GM12891 (cell line): ENCODE data around the gene FGD2.

ENCODE experiments used
- DNase-seq: peaks from one replicate; pipeline ENCODE4 v3.0.0; 2011; ENCODE audit warnings: low spot score; ENCODE audit not compliant: insufficient read length
- FAIRE-seq: peaks from 2 replicates; lab custom pipeline; 2011; peaks lifted over from hg19 to GRCh38; lab: Jason Lieb, UNC
- PAX5 ChIP-seq: IDR thresholded peaks from 2 replicates; pipeline ENCODE4 v1.6.1; 2011; ENCODE audit warnings: low read length, moderate library complexity, mild to moderate bottlenecking; ENCODE audit not compliant: insufficient read depth, severe bottlenecking
- POLR2A ChIP-seq: IDR thresholded peaks from 2 replicates; pipeline ENCODE4 v1.6.1; 2011; ENCODE audit warnings: low read depth, low read length, control low read depth
- POLR2AphosphoS5 ChIP-seq: IDR thresholded peaks from 2 replicates; pipeline ENCODE4 v1.6.1; 2011; ENCODE audit warnings: low read depth, low read length, control low read depth
- POU2F2 ChIP-seq: IDR thresholded peaks from 2 replicates; pipeline ENCODE4 v1.6.1; 2011; ENCODE audit warnings: low read depth, mild to moderate bottlenecking, control low read depth, low read length, moderate library complexity
- SPI1 ChIP-seq: IDR thresholded peaks from 2 replicates; pipeline ENCODE4 v1.6.1; 2011; ENCODE audit warnings: low read depth, low read length, control low read depth
- TAF1 ChIP-seq: IDR thresholded peaks from 2 replicates; pipeline ENCODE4 v1.6.1; 2011; ENCODE audit warnings: low read depth, low read length, control low read depth

Gene FGD2

DNA sequence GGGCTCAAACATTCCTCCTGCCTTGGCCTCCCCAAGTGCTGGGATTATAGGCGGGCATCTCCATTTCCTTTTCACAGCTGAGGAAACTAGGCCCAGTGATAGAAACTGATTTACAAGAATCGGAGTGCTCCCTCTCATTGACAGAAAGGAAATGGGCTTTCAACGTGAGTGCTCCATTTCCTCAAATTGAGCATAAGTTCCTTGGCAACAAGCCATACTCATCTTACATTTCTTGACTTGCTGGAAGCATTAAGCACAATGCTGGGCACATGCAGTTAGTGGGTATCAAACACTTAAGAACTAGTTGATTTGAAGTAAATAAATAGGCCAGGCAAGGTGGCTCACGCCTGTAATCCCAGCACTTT, 54.7 kb downstream of the FGD2 start:
- TF ChIP-seq TAF1 (no peak), SPI1 (no peak), POLR2A (no peak)
- DNase-seq (no peak), FAIRE-seq (no peak)

DNA sequence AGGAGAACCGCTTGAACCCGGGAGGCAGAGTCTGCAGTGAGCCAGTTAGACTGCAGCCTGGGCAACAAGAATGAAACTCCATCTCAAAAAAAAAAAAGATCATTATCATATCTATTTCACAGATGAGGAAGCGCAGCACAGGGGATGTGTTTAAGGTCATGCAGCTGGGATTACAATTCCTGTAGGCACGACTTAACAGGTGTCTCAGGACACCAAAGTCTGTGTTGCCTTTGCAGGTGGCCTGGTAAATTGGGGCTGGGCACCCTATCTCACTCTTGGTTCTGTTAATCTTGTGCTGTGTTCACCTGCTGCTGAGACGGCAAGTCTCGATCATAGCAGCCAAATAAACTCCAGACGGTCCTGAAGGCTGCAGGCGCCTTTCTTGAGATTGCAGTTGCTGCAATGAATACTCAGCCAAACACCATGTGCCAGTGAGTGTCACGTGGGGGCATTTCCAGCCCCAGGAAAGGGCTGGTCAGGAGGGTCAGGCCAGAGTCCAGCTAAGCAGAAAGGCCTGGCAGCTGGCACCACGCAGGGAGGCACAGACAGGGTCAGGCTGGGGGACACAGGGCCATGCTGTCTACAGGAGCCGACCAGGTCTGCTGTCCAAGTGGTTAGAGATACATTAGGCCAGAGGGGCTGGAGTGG, 55.8 kb downstream of the FGD2 start:
- no peak for DNase-seq
- FAIRE-seq: no peak
- TF ChIP-seq SPI1: no peak
- no peak for TF ChIP-seq PAX5
- TF ChIP-seq POLR2A: no peak
- no peak for TF ChIP-seq POU2F2
- TF ChIP-seq POLR2AphosphoS5: no peak
- no peak for TF ChIP-seq TAF1

DNA sequence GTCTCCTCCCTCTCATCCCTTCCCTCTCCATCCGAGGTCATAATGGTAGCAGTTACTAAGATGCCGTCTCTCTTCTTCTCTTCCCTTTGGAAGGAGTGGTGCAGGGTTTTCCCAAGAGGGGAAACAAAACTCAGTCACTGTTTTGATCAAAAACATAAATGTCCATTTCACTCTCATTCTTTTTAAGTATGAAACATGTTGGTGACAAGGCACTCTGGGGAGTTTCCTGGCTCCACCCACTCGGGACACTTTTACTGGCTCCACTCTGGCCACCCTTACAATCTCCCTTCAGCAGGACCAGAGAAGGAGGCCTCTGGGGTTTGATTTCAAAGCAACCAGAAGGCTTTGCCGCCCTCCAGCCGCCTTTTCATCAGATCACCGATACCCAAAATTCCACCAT, 57.0 kb downstream of the FGD2 start:
- no peak for FAIRE-seq
- TF ChIP-seq POLR2A (no peak), PAX5 (no peak), POLR2AphosphoS5 (no peak), POU2F2 (no peak)
- DNase-seq: no peak

DNA sequence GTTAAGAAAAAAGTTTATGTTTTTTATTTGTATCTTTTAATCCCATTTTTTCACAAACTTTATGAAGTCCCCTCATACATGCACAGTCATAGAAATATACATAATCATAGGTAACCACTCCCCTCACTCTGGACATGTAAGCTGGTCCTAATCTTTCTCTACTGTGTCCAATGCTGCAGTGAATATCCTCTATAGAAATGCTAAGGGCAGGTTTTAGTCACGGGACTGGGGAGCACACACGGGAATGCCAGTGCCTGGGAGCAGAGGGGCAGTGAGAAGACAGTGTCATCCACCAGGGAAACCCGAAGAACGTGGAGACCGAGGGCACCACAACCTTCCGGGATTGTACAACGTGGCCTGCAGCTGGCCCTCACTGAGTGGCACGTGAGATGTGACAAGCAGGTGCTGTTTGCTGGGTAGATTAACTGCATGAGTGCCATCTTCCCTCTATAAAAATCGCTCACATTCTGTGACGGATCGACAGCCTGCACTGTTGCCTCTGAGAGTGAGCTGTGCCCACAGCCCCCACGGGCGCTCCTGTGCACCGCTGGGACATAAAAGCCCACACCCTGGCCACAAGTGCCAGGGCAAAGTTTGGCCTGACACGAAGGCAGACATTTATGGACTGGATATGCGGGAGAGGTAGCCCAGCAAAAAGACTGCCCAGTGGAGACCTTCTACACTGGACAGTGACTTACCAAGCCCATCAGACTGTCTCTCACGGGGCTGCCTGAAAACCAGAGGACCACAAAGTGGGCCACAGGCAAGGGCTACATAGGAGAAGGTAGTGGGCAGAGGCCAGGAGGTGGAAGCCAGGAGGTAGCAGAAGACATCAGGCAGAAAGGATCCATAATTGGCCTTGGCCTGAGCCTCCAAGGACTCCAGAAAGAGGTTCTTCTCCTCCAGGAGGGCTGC, 63.2 kb downstream of the FGD2 start:
- FAIRE-seq: no peak
- no peak for TF ChIP-seq TAF1
- TF ChIP-seq POLR2AphosphoS5: no peak
- TF ChIP-seq POU2F2: no peak
- no peak for TF ChIP-seq SPI1
- no peak for TF ChIP-seq PAX5
- no peak for TF ChIP-seq POLR2A
- DNase-seq: no peak

DNA sequence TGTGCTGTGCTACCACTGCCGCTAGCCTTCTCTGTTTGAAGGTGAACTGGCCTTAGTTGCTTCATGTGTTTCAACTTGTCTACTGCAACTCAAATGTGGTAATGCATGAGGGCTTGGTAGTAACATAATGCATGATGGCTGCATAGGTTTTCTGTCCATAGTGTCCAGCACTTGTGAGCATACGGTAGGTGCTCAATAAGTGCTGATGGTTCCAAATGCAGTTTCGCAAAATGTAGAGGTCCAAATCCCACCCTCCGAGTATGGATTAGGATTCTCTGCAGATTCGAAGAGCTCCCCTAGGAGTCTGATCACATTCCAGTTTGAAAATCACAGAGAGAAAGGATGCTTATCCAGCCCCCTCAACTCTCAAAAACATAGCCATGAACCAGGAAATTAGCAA, 64.2 kb downstream of the FGD2 start:
- no peak for DNase-seq
- TF ChIP-seq PAX5: no peak
- TF ChIP-seq POLR2AphosphoS5: no peak
- no peak for TF ChIP-seq TAF1
- TF ChIP-seq POLR2A: no peak
- TF ChIP-seq POU2F2: no peak
- no peak for TF ChIP-seq SPI1
- FAIRE-seq: no peak

DNA sequence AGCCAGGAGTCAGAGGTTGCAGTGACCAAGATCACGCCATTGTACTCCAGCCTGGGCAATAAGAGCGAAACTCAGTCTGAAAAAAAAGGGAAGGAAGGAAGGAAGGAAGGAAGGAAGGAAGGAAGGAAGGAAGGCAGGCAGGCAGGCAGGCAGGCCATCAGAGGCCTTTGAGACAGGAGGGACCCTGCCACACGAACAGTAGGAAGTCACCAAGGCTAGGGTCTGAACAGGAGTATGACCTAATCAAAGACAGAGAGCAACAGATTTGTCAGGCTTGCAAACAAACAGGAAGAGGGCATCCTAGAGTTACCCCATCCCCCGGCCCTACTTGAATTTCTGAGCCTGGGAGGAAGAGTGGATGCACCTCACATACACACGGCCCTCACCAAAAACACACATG, 67.1 kb downstream of the FGD2 start:
- FAIRE-seq (no peak), DNase-seq (no peak)
- TF ChIP-seq POU2F2: no peak
- TF ChIP-seq POLR2AphosphoS5: no peak
- TF ChIP-seq SPI1: no peak
- TF ChIP-seq POLR2A: no peak
- TF ChIP-seq PAX5: no peak
- TF ChIP-seq TAF1: no peak

DNA sequence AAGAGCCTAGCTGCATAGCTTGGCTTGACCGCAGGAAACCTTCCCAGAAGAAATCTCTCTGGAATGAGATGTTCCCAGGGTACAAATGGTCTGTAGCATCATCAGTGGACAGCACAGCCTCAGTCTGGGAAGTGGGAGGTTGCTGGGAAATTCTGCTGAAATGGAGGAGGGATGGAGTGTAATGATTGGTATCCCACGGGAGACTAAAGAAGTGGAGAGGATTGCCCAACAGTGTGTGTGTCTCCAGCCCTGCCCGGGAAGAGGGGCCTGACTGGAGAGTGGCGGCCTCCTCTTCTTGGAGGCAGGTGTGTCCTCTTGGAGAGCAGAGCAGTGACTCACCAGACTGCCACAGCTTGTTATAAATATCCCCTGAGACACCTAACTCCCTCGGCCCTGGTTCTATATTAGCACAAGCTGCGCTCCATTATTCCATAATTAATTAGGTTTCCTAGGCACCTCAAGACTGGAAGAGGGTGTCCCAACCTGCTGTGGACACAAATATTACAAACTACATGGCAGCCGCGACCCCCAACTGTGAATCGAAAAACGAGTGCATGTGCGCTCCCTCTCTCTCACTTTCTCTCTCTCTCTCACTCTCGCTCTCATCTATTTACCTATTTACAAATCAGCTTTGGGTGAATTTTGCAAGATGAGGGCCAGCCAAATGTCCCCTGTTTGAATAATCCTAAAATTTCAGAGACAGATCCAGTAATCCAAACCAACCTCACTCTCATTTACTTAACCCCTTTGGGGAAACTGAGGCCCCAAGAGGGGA, 68.8 kb downstream of the FGD2 start:
- FAIRE-seq: no peak
- DNase-seq: no peak
- TF ChIP-seq SPI1 (no peak), POLR2A (no peak), POU2F2 (no peak), POLR2AphosphoS5 (no peak), TAF1 (no peak), PAX5 (no peak)

DNA sequence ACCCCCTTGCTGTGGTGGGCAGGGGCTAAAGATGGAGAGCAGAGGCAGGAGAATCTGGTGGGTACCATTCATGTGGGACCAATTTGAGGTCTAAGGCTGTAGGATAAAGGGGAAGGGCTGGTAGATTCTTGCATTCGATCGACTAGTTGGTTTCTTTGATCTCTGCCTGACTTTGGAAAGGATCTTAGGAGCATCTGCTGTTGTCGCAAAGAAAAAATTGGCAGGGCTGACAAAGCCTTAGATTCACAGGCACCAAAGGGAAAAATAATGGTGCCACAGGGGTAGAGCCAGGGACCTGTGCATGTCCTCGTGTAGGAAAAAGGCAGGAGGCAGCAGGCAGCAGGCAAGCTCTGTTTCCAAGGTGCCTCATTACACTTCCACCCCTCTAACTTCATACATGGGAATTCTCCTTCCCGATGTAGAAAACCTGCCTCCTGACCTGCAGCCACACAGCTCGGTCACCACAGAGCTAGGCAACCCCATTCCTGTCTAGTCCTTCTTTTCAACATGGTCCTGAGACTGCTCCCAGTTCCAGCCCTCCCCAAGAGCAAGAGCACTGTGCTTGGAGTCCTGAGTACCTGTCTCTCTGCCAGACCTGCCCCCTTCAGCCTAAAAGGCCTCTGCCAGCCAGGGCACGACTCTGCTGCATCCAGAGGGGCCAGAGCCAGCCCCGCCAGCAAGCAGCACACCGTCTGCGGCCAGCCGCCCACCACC, 71.9 kb downstream of the FGD2 start:
- TF ChIP-seq TAF1: no peak
- TF ChIP-seq PAX5: no peak
- no peak for TF ChIP-seq SPI1
- TF ChIP-seq POLR2AphosphoS5: no peak
- no peak for TF ChIP-seq POU2F2
- no peak for TF ChIP-seq POLR2A
- FAIRE-seq (no peak), DNase-seq (no peak)

DNA sequence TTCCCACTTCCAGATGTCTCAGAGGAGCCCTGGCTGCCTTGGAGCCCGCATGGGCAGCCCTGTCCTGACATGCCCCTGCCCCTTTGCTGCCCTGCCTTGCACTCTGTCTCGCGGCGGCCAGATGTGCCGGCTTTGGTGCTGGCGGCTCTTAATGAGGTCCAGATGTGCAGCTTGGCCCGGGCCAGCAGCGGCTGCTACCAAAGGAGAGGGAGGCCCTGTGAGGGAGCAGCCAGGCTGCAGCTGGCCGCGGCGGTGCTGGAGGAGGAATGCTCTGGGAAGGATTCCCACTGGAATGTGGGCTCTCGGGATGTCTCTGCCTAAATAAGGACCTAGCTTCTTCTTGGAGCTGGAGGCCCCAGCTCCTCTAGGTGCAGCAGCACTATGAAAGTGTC, 72.4 kb downstream of the FGD2 start:
- DNase-seq: no peak
- no peak for TF ChIP-seq TAF1
- no peak for TF ChIP-seq POLR2A
- no peak for TF ChIP-seq POU2F2
- no peak for TF ChIP-seq PAX5
- TF ChIP-seq SPI1: no peak
- no peak for TF ChIP-seq POLR2AphosphoS5
- FAIRE-seq: no peak
